HepG2 (cell line): Measurements from ENCODE around the gene HINFP. TPM values are rescaled to one million over a fixed set of nuclear protein-coding genes. Genes with fewer than 3 reads are reported as not detected.

Experiments used
- ARNTL ChIP-seq: sonication (generic); formaldehyde crosslinking; IDR thresholded peaks from 2 replicates; pipeline ENCODE4 v1.4.0; 2020; ENCODE audit warnings: mild to moderate bottlenecking, missing genetic modification reagents
- ATF1 ChIP-seq: IDR thresholded peaks from 2 replicates; pipeline ENCODE4 v1.6.1; 2016; ENCODE audit warnings: mild to moderate bottlenecking, control low read depth
- CHD4 ChIP-seq: fragments of 200-600 bp; sonication (generic); IDR thresholded peaks from 2 replicates; pipeline ENCODE4 v1.7.0; 2017; ENCODE audit warnings: mild to moderate bottlenecking, low read length, borderline replicate concordance
- ELF3 ChIP-seq: IDR thresholded peaks from 2 replicates; pipeline ENCODE4 v1.6.1; 2016; ENCODE audit warnings: missing genetic modification reagents, missing compliant biosample characterization
- HNF4A ChIP-seq: sonication (generic); formaldehyde crosslinking; IDR thresholded peaks from 2 replicates; pipeline ENCODE4 v1.4.0; 2020; ENCODE audit warnings: missing genetic modification reagents
- IRX3 ChIP-seq: sonication (generic); formaldehyde crosslinking; IDR thresholded peaks from 2 replicates; pipeline ENCODE4 v1.8.1; 2023; ENCODE audit warnings: mild to moderate bottlenecking, low read depth, missing genetic modification reagents, borderline replicate concordance
- ISL2 ChIP-seq: sonication (generic); formaldehyde crosslinking; IDR thresholded peaks from 2 replicates; pipeline ENCODE4 v1.5.0; 2020; ENCODE audit warnings: missing genetic modification reagents
- LCORL ChIP-seq, 2 experiments: fragments of 450-650 bp in 1 of 2; sonication (generic) in 1 of 2; formaldehyde crosslinking in 1 of 2; IDR thresholded peaks; 2 replicates each; pipeline versions ENCODE4 v1.5.0 to v1.6.1; 2017 to 2020; ENCODE audit warnings: antibody characterized with exemption in 1 of 2, missing genetic modification reagents in 1 of 2
- MEF2D ChIP-seq: sonication (generic); formaldehyde crosslinking; IDR thresholded peaks from 2 replicates; pipeline ENCODE4 v1.5.1; 2020; ENCODE audit warnings: mild to moderate bottlenecking, missing genetic modification reagents
- SALL2 ChIP-seq: sonication (generic); formaldehyde crosslinking; IDR thresholded peaks from 2 replicates; pipeline ENCODE4 v1.8.1; 2023; ENCODE audit warnings: mild to moderate bottlenecking, missing genetic modification reagents, inconsistent platforms
- TMF1 ChIP-seq: sonication (generic); formaldehyde crosslinking; IDR thresholded peaks from 2 replicates; pipeline ENCODE4 v1.8.1; 2022; ENCODE audit warnings: low read depth, missing genetic modification reagents
- ZNF12 ChIP-seq: sonication (generic); formaldehyde crosslinking; IDR thresholded peaks from 2 replicates; pipeline ENCODE4 v1.5.0; 2020; ENCODE audit warnings: missing genetic modification reagents
- ZNF317 ChIP-seq: sonication (generic); formaldehyde crosslinking; IDR thresholded peaks from 2 replicates; pipeline ENCODE4 v1.5.0; 2020; ENCODE audit warnings: mild to moderate bottlenecking, missing genetic modification reagents
- ZNF512B ChIP-seq: sonication (generic); formaldehyde crosslinking; IDR thresholded peaks from 2 replicates; pipeline ENCODE4 v1.5.1; 2020; ENCODE audit warnings: missing genetic modification reagents, mild to moderate bottlenecking, borderline replicate concordance
- ZNF646 ChIP-seq: sonication (generic); formaldehyde crosslinking; IDR thresholded peaks from 2 replicates; pipeline ENCODE4 v1.9.0; 2021; ENCODE audit warnings: mild to moderate bottlenecking, missing genetic modification reagents
- ZNF768 ChIP-seq: sonication (generic); formaldehyde crosslinking; IDR thresholded peaks from 2 replicates; pipeline ENCODE4 v1.4.0; 2020; ENCODE audit warnings: missing genetic modification reagents
- polyA plus RNA-seq, 8 experiments: library from polyadenylated mRNA; depleted of rRNA in 3 of 8; stranded (reverse) in 7 of 8; unstranded in 1 of 8; fragments of >200 nt; fragmentation: Illumina TruSeq in 4 of 8; extraction: Trizol in 4 of 8; gene quantifications; 2 replicates each; pipeline versions ENCODE4 v1.2.1 to v1.2.3, GENCODE V29; 2011 to 2016; ENCODE audit warnings: low read depth in 4 of 8, missing spikeins in 1 of 8, mixed read lengths in 1 of 8; ENCODE audit not compliant: insufficient read depth in 1 of 8
- total RNA-seq, 5 experiments: library from RNA; depleted of rRNA; stranded (reverse); fragments of >200 nt; fragmentation: Illumina TruSeq; extraction: Trizol; gene quantifications; 2 replicates each; pipeline ENCODE4 v1.2.3, GENCODE V29; 2016; ENCODE audit warnings: low read depth in 1 of 5
- TF ChIP-seq, protein P1 (sequence below): fragments of 450-650 bp; IDR thresholded peaks from 2 replicates; pipeline ENCODE4 v1.6.1; 2017; ENCODE audit warnings: mild to moderate bottlenecking

The HINFP gene
- total and polyA plus RNA-seq, 2 of the 13 experiments (the other 11 are each of a cell fraction or from before 2014, with no cell fraction given), result 15.1 to 21.4 TPM

DNA sequence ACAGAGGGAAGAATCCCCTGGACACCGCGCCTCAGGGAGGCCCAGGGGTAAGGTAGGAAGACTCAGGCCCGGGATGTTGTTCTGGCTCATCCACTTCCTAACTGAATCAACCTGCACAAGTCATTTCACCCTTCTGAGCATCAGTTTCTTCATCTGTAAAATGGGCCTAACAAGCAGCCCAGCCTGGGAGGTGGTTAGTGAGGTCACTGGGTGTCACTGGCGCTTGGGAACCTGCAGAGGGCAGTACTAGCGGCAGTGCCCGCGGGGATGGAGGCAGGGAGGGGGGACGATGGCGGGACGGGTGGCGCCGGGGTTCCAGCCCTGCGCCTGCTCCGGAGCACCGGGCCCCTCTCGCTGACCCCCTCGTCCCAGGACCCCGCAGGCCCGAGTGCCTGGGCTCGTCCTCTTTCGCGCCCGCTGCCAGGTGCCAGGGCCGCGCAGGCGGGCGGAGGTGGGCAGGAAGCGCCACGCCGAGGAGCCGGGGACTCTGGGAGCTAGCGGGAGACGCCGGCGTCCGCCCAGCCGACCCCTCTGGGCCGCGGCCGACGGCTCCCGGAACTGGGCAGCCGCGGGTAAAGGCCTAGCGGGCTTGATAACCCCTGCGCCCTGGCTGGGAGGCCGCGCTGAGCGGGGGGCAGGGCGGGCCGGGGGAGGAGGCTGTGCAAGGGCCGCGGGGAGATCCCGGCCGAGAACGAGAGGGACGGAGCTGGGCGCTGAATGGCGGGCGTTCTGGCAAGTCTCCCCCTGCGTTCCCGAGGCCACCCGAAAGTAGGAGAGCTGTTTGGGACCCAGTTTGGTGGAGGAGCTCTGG, 47.3 kb downstream of the HINFP start, which contains the start of gene NLRX1 (continued):
- no peak for TF ChIP-seq LCORL (IDR thresholded peaks at IDR 0.05)
- peak; percentile 56 for TF ChIP-seq LCORL (CRISPR knock-in tag; IDR thresholded peaks at IDR 0.05)
- no peak for TF ChIP-seq ZNF512B (CRISPR knock-in tag)
- no peak for TF ChIP-seq ZNF12 (CRISPR knock-in tag)
- TF ChIP-seq ZNF768 (CRISPR knock-in tag), result 0 out of 2 replicates have a peak, but pooled peaks have one; percentile 12
- TF ChIP-seq ARNTL (CRISPR knock-in tag), result no peak
- TF ChIP-seq IRX3 (CRISPR knock-in tag), result 0 out of 2 replicates have a peak, but pooled peaks have one; percentile 71
- no peak for TF ChIP-seq ATF1 (CRISPR knock-in tag)
- TF ChIP-seq CHD4, result peak; percentile 100
- TF ChIP-seq ISL2, result peak; percentile 3; the same call in 1 of the 2 replicates
- TF ChIP-seq HNF4A (CRISPR knock-in tag), result peak; percentile 14; the same call in 1 of the 2 replicates
- TF ChIP-seq, protein P1, sequence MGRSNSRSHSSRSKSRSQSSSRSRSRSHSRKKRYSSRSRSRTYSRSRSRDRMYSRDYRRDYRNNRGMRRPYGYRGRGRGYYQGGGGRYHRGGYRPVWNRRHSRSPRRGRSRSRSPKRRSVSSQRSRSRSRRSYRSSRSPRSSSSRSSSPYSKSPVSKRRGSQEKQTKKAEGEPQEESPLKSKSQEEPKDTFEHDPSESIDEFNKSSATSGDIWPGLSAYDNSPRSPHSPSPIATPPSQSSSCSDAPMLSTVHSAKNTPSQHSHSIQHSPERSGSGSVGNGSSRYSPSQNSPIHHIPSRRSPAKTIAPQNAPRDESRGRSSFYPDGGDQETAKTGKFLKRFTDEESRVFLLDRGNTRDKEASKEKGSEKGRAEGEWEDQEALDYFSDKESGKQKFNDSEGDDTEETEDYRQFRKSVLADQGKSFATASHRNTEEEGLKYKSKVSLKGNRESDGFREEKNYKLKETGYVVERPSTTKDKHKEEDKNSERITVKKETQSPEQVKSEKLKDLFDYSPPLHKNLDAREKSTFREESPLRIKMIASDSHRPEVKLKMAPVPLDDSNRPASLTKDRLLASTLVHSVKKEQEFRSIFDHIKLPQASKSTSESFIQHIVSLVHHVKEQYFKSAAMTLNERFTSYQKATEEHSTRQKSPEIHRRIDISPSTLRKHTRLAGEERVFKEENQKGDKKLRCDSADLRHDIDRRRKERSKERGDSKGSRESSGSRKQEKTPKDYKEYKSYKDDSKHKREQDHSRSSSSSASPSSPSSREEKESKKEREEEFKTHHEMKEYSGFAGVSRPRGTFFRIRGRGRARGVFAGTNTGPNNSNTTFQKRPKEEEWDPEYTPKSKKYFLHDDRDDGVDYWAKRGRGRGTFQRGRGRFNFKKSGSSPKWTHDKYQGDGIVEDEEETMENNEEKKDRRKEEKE, result no peak
- peak; percentile 58; the same call in 1 of the 2 replicates for TF ChIP-seq TMF1
- TF ChIP-seq ZNF646 (CRISPR knock-in tag), result no peak
- no peak; the same call in 1 of the 2 replicates for TF ChIP-seq ZNF317 (CRISPR knock-in tag)
- no peak for TF ChIP-seq MEF2D (CRISPR knock-in tag)
- 0 out of 2 replicates have a peak, but pooled peaks have one; percentile 36 for TF ChIP-seq ELF3 (CRISPR knock-in tag)
- TF ChIP-seq SALL2, result peak; percentile 76; the same call in 1 of the 2 replicates
